Spleen (tissue), 7 donors: Measurements from ENCODE around the gene KLHL22.

Experiments used
- CTCF ChIP-seq, 11 experiments: fragments of 200-600 bp in 7 of 11; fragments of 450-650 bp in 4 of 11; sonication (generic) in 4 of 11; IDR thresholded peaks in 8 of 11; conservative IDR thresholded peaks in 3 of 11; 1 replicate in 7 of 11; 2 replicates in 4 of 11; pipeline versions ENCODE4 v1.4.0 to v1.8.0; 2016 to 2021; ENCODE audit warnings: antibody characterized with exemption in 11 of 11, inconsistent platforms in 4 of 11, mild to moderate bottlenecking in 1 of 11
- POLR2AphosphoS5 ChIP-seq, 3 donors: sonication (generic); formaldehyde crosslinking; IDR thresholded peaks; one replicate each; pipeline ENCODE4 v1.5.1; 2017; ENCODE audit warnings: antibody characterized with exemption in 3 of 3
- donor health status: DM: no; HTN: no; CAD: no; lungs with moderate emphysema.
- donor health status: DM: no; HTN: no; CAD: no.
- donor health status: DM: no; HTN: no; CAD: no.

- TF ChIP-seq CTCF (IDR thresholded peaks at IDR 0.05 in 8 of 11, conservative IDR thresholded peaks at IDR 0.05 in 3 of 11) (no peak), POLR2AphosphoS5 (IDR thresholded peaks at IDR 0.05) (no peak)
These were observed 68.3 kb downstream of the KLHL22 start for GRCh38 chr22:20427104-20427944.
